ENCODE data around the gene IRS1. TPM values are rescaled to one million over a fixed set of nuclear protein-coding genes. Genes with fewer than 3 reads are reported as not detected.

Gene IRS1
- polyA plus RNA-seq, 1 experiment = 13.0 TPM

- Histone ChIP-seq H3K4me3 (ENCODE audit: low read depth, low read length) (peak overlapping the region; percentile 99), H3K27me3 (ENCODE audit: control insufficient read depth, insufficient read depth, low read length) (no peaks in the 10 kb centered on the region), H3K36me3 (ENCODE audit: control insufficient read depth, insufficient read depth, low read length) (peaks cover 29% of the 10 kb centered on the region)
- no peak for DNase-seq (ENCODE audit: low read depth)
- CTCF ChIA-PET = interaction anchor here (0.7 to 2.2 kb wide), 4 partner anchors 33 to 1129 kb away, joined by 3 to 9 read pairs (median 4); no protein-coding TSS in a partner anchor
- TF ChIP-seq CTCF (IDR thresholded peaks at IDR 0.05; ENCODE audit: insufficient read depth, low read depth, low read length) = no peak
- POLR2A ChIA-PET = interaction anchor here (0.6 kb wide), 1 partner anchor 93 kb away, joined by 5 read pairs; no protein-coding TSS in a partner anchor
Measured at GRCh38 chr2:226794196-226794661, 5.4 kb downstream of the IRS1 start.

- Histone ChIP-seq H3K27me3 (ENCODE audit: control insufficient read depth, insufficient read depth, low read length) (no peaks in the 10 kb centered on the region), H3K4me3 (ENCODE audit: low read depth, low read length) (peak overlapping the region; percentile 99), H3K36me3 (ENCODE audit: control insufficient read depth, insufficient read depth, low read length) (peaks cover 29% of the 10 kb centered on the region)
- CTCF ChIA-PET = no interaction called here
- POLR2A ChIA-PET = interaction anchor here (0.5 to 0.7 kb wide), 2 partner anchors 363 to 609 kb away, joined by 3 read pairs; no protein-coding TSS in a partner anchor
- no peak for DNase-seq (ENCODE audit: low read depth)
- no peak for TF ChIP-seq CTCF (IDR thresholded peaks at IDR 0.05; ENCODE audit: insufficient read depth, low read depth, low read length)
Measured at GRCh38 chr2:226793646-226794045, 6.0 kb downstream of the IRS1 start.

- ChIA-PET POLR2A (interaction anchor here (0.6 kb wide), 2 partner anchors 39 to 177 kb away, joined by 3 to 13 read pairs; no protein-coding TSS in a partner anchor), CTCF (interaction anchor here (1.0 kb wide), 1 partner anchor 11 kb away, joined by 3 read pairs; no protein-coding TSS in a partner anchor)
- Histone ChIP-seq H3K4me3 (ENCODE audit: low read depth, low read length) (peak overlapping the region; percentile 99), H3K36me3 (ENCODE audit: control insufficient read depth, insufficient read depth, low read length) (peaks cover 22% of the 10 kb centered on the region), H3K27me3 (ENCODE audit: control insufficient read depth, insufficient read depth, low read length) (no peaks in the 10 kb centered on the region)
- TF ChIP-seq CTCF (IDR thresholded peaks at IDR 0.05; ENCODE audit: insufficient read depth, low read depth, low read length) = no peak
- no peak for DNase-seq (ENCODE audit: low read depth)
Measured at GRCh38 chr2:226792155-226792881, 7.3 kb downstream of the IRS1 start.

GRCh38 chr2:226791487-226792081 lies 8.0 kb downstream of the IRS1 start:
- Histone ChIP-seq H3K36me3 (ENCODE audit: control insufficient read depth, insufficient read depth, low read length) (peaks cover 18% of the 10 kb centered on the region), H3K27me3 (ENCODE audit: control insufficient read depth, insufficient read depth, low read length) (no peaks in the 10 kb centered on the region), H3K4me3 (ENCODE audit: low read depth, low read length) (peak overlapping the region; percentile 99)
- POLR2A ChIA-PET = no interaction called here
- CTCF ChIA-PET = interaction anchor here (0.9 to 1.4 kb wide), 3 partner anchors 11 to 1131 kb away, joined by 3 to 4 read pairs (median 3); no protein-coding TSS in a partner anchor
- TF ChIP-seq CTCF (IDR thresholded peaks at IDR 0.05; ENCODE audit: insufficient read depth, low read depth, low read length) = peak; percentile 11; the same call in 1 of the 2 replicates
- no peak for DNase-seq (ENCODE audit: low read depth)

- ChIA-PET POLR2A (no interaction called here), CTCF (interaction anchor here (0.9 to 1.4 kb wide), 2 partner anchors 307 to 1130 kb away, joined by 3 to 4 read pairs; no protein-coding TSS in a partner anchor)
- peaks cover 14% of the 10 kb centered on the region for H3K36me3 ChIP-seq (ENCODE audit: control insufficient read depth, insufficient read depth, low read length)
- H3K27me3 ChIP-seq (ENCODE audit: control insufficient read depth, insufficient read depth, low read length) = no peaks in the 10 kb centered on the region
- no peak for TF ChIP-seq CTCF (IDR thresholded peaks at IDR 0.05; ENCODE audit: insufficient read depth, low read depth, low read length)
- peak overlapping the region; percentile 47 for H3K4me3 ChIP-seq (ENCODE audit: low read depth, low read length)
- DNase-seq (ENCODE audit: low read depth) = no peak
Measured at GRCh38 chr2:226791056-226791486, 8.5 kb downstream of the IRS1 start.
